ENCODE results near the gene SMG9. TPM values are rescaled to one million over a fixed set of nuclear protein-coding genes. Genes with fewer than 3 reads are reported as not detected.

SMG9 gene
- total and polyA plus RNA-seq, 8 donors: 6.6 to 23.0 (median 13.1) TPM

GRCh38 chr19:43789029-43789428 is 34.3 kb upstream of the SMG9 start:
- no peak overlapping the region for H3K4me3 ChIP-seq
- no peak for DNase-seq
- TF ChIP-seq CTCF (IDR thresholded peaks at IDR 0.05): no peak
- 4 to 10% methylated on average over 3 of the region's 3 CpGs for WGBS, 2 donors
- FAIRE-seq: no peak
- no peaks in the 10 kb centered on the region for H3K9me3 ChIP-seq
- ATAC-seq: peak in 1 of 4 donors; percentile 40
- intact Hi-C loops (cut with DNase I): no loop called here
- no peak overlapping the region for H3K27ac ChIP-seq
- no peaks in the 10 kb centered on the region for H3K36me3 ChIP-seq
- H3K27me3 ChIP-seq: no peaks in the 10 kb centered on the region
- no peaks in the 10 kb centered on the region for H3K4me1 ChIP-seq

GRCh38 chr19:43786665-43787064 is 31.9 kb upstream of the SMG9 start:
- Histone ChIP-seq H3K4me3 (no peak overlapping the region), H3K9me3 (no peaks in the 10 kb centered on the region), H3K27ac (no peak overlapping the region), H3K4me1 (no peaks in the 10 kb centered on the region), H3K27me3 (no peaks in the 10 kb centered on the region), H3K36me3 (no peaks in the 10 kb centered on the region)
- no peak for FAIRE-seq
- intact Hi-C loops (cut with DNase I): no loop called here
- TF ChIP-seq CTCF (IDR thresholded peaks at IDR 0.05): no peak
- WGBS, 2 donors: 28 to 35% methylated on average over 1 of the region's 1 CpG
- ATAC-seq: no peak
- DNase-seq: no peak

GRCh38 chr19:43784981-43785808 is 30.4 kb upstream of the SMG9 start:
- no peaks in the 10 kb centered on the region for H3K9me3 ChIP-seq
- ATAC-seq: peak; percentile 74 to 93 (median 86)
- intact Hi-C loops (cut with DNase I): loop anchor here in 2 of 3 donors (5.0 kb wide), 2 partner anchors 38 to 43 kb away; no protein-coding TSS in a partner anchor
- no peaks in the 10 kb centered on the region for H3K27me3 ChIP-seq
- TF ChIP-seq CTCF (IDR thresholded peaks at IDR 0.05): peak; percentile 64 to 96 (median 92)
- FAIRE-seq: no peak
- H3K27ac ChIP-seq: no peak overlapping the region
- H3K4me1 ChIP-seq: no peaks in the 10 kb centered on the region
- WGBS, 2 donors: 9 to 12% methylated on average over 10 of the region's 10 CpGs
- no peaks in the 10 kb centered on the region for H3K36me3 ChIP-seq
- peak in 3 of 6 donors; percentile 36 to 63 (median 36) for DNase-seq
- H3K4me3 ChIP-seq: peak overlapping the region in 1 of 4 donors; percentile 9

- DNase-seq: no peak
These were observed 29.6 kb upstream of the SMG9 start for GRCh38 chr19:43784241-43784980.

More at GRCh38 chr19:43784241-43784980, 29.6 kb upstream of the SMG9 start:
- intact Hi-C loops (cut with DNase I): loop anchor here in 2 of 3 donors (5.0 kb wide), 2 partner anchors 37 to 42 kb away; no protein-coding TSS in a partner anchor
- ATAC-seq (peak; percentile 46 to 70 (median 59)), FAIRE-seq (no peak)
- TF ChIP-seq CTCF (IDR thresholded peaks at IDR 0.05): no peak
- Histone ChIP-seq H3K9me3 (no peaks in the 10 kb centered on the region), H3K27me3 (no peaks in the 10 kb centered on the region), H3K4me1 (no peaks in the 10 kb centered on the region), H3K27ac (no peak overlapping the region), H3K4me3 (no peak overlapping the region), H3K36me3 (no peaks in the 10 kb centered on the region)
- WGBS, 2 donors: 61% methylated on average over 4 of the region's 4 CpGs

All from pancreas (tissue), 10 donors.